ENCODE measurements around the gene JOSD1. TPM values are rescaled to one million over a fixed set of nuclear protein-coding genes. Genes with fewer than 3 reads are reported as not detected.
A peak's percentile ranks its signal among the peaks of the same experiment; 100 is the strongest.

JOSD1 gene
- total RNA-seq, 1 experiment from 2014 or later = 55.3 TPM

DNA sequence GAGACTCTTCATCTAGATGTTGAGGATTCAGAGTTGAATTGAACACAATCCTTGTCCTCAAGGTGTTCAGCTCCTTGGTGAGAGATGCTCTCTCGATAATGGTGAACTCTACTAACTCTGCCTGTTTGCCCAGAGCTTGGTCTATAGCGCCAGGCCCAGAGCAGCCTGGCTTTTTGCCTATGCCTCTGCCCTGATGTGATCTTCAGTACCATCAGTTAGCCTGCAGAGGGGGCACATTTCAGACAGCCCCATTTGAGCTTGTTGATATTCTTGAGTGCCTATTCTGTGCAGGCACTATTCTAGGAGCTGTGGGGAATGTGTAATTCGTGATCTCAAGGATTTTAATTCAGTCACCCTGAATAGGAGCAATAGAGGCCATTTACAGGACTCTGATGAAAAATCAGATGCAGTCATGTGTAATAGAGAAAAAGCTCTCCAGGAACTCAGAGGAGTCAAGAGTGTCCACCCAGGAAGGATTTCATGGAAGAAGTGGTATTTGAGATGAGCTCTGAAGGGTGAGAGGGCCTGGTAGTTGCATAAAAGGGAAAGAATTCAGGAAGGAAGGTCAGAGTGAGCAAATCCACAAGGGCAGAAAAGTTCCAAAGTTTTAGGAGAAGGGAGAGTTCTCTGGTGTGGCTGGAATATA is 24.3 kb upstream of the JOSD1 start:
- H3K27me3 Mint-ChIP-seq (ENCODE audit: insufficient read depth, unreplicated experiment) = no peaks in the 10 kb centered on the region
- H3K27ac Mint-ChIP-seq (ENCODE audit: unreplicated experiment) = no peak overlapping the region
- intact Hi-C loops (cut with micrococcal nuclease; ENCODE audit: unreplicated experiment) = no loop called here
- Histone ChIP-seq H3K9me3 (no peaks in the 10 kb centered on the region), H3K4me1 (no peaks in the 10 kb centered on the region), H3K27me3 (replicated peaks; ENCODE audit: control insufficient read depth, insufficient read depth, low read length) (no peaks in the 10 kb centered on the region), H3K4me3 (ENCODE audit: low read depth, low read length) (no peak overlapping the region), H3K36me3 (ENCODE audit: control insufficient read depth, insufficient read depth, low read length) (peaks cover 11% of the 10 kb centered on the region)
- TF ChIP-seq, protein P1, sequence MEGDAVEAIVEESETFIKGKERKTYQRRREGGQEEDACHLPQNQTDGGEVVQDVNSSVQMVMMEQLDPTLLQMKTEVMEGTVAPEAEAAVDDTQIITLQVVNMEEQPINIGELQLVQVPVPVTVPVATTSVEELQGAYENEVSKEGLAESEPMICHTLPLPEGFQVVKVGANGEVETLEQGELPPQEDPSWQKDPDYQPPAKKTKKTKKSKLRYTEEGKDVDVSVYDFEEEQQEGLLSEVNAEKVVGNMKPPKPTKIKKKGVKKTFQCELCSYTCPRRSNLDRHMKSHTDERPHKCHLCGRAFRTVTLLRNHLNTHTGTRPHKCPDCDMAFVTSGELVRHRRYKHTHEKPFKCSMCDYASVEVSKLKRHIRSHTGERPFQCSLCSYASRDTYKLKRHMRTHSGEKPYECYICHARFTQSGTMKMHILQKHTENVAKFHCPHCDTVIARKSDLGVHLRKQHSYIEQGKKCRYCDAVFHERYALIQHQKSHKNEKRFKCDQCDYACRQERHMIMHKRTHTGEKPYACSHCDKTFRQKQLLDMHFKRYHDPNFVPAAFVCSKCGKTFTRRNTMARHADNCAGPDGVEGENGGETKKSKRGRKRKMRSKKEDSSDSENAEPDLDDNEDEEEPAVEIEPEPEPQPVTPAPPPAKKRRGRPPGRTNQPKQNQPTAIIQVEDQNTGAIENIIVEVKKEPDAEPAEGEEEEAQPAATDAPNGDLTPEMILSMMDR (IDR thresholded peaks at IDR 0.05; ENCODE audit: insufficient read depth in 1 of 2, low read depth in 1 of 2, low read length in 1 of 2, severe bottlenecking in 1 of 2, unreplicated experiment in 1 of 2) = peak; percentile 44 to 49
- DNase-seq = peak in 1 of 2 experiments; percentile 36
- H3K9me3 Mint-ChIP-seq (ENCODE audit: unreplicated experiment) = no peaks in the 10 kb centered on the region
- ChIA-PET POLR2A (interaction anchor here (1.4 kb wide), 1 partner anchor 44 kb away, joined by 4 read pairs; the partner anchor contains the start of gene TOMM22), CTCF (interaction anchor here (1.0 to 2.0 kb wide), 6 partner anchors 9 to 43 kb away, joined by 4 to 10 read pairs (median 7); partner anchors contain the start of genes GTPBP1 and TOMM22)
- no peaks in the 10 kb centered on the region for H3K4me1 Mint-ChIP-seq (ENCODE audit: low read depth, unreplicated experiment)
- H3K36me3 Mint-ChIP-seq (ENCODE audit: insufficient read depth, unreplicated experiment) = peaks cover 38% of the 10 kb centered on the region
- no peak overlapping the region for H3K4me3 Mint-ChIP-seq (ENCODE audit: unreplicated experiment)
- no TSS peak for BruUV-seq (replicated peaks)

- CTCF ChIA-PET = interaction anchor here (1.1 to 2.0 kb wide), 3 partner anchors 9 to 43 kb away, joined by 5 to 10 read pairs (median 7); no protein-coding TSS in a partner anchor
- Histone ChIP-seq H3K27me3 (replicated peaks; ENCODE audit: control insufficient read depth, insufficient read depth, low read length) (no peaks in the 10 kb centered on the region), H3K36me3 (ENCODE audit: control insufficient read depth, insufficient read depth, low read length) (peaks cover 11% of the 10 kb centered on the region), H3K4me3 (ENCODE audit: low read depth, low read length) (no peak overlapping the region), H3K9me3 (no peaks in the 10 kb centered on the region), H3K4me1 (no peaks in the 10 kb centered on the region)
- Mint-ChIP-seq H3K27me3 (ENCODE audit: insufficient read depth, unreplicated experiment) (no peaks in the 10 kb centered on the region), H3K4me1 (ENCODE audit: low read depth, unreplicated experiment) (no peaks in the 10 kb centered on the region), H3K4me3 (ENCODE audit: unreplicated experiment) (no peak overlapping the region), H3K9me3 (ENCODE audit: unreplicated experiment) (no peaks in the 10 kb centered on the region), H3K27ac (ENCODE audit: unreplicated experiment) (no peak overlapping the region), H3K36me3 (ENCODE audit: insufficient read depth, unreplicated experiment) (peaks cover 33% of the 10 kb centered on the region)
- intact Hi-C loops (cut with micrococcal nuclease; ENCODE audit: unreplicated experiment) = no loop called here
- DNase-seq = no peak
- POLR2A ChIA-PET = interaction anchor here (1.4 kb wide), 1 partner anchor 43 kb away, joined by 4 read pairs; the partner anchor contains the start of gene TOMM22
- no TSS peak for BruUV-seq (replicated peaks)
- TF ChIP-seq, protein P1 (IDR thresholded peaks at IDR 0.05; ENCODE audit: insufficient read depth in 1 of 2, low read depth in 1 of 2, low read length in 1 of 2, severe bottlenecking in 1 of 2, unreplicated experiment in 1 of 2) = no peak
Measured at GRCh38 chr22:38724176-38724575, 23.4 kb upstream of the JOSD1 start.

- ChIA-PET CTCF (no interaction called here), POLR2A (no interaction called here)
- no peaks in the 10 kb centered on the region for H3K9me3 Mint-ChIP-seq (ENCODE audit: unreplicated experiment)
- H3K27me3 Mint-ChIP-seq (ENCODE audit: insufficient read depth, unreplicated experiment) = no peaks in the 10 kb centered on the region
- H3K4me1 ChIP-seq = no peaks in the 10 kb centered on the region
- no peak for DNase-seq
- no peaks in the 10 kb centered on the region for H3K27me3 ChIP-seq (replicated peaks; ENCODE audit: control insufficient read depth, insufficient read depth, low read length)
- TF ChIP-seq, protein P1 (IDR thresholded peaks at IDR 0.05; ENCODE audit: insufficient read depth in 1 of 2, low read depth in 1 of 2, low read length in 1 of 2, severe bottlenecking in 1 of 2, unreplicated experiment in 1 of 2) = no peak
- no peaks in the 10 kb centered on the region for H3K9me3 ChIP-seq
- no TSS peak for BruUV-seq (replicated peaks)
- H3K36me3 Mint-ChIP-seq (ENCODE audit: insufficient read depth, unreplicated experiment) = peaks cover 23% of the 10 kb centered on the region
- peak overlapping the region; percentile 4 for H3K27ac Mint-ChIP-seq (ENCODE audit: unreplicated experiment)
- H3K4me3 Mint-ChIP-seq (ENCODE audit: unreplicated experiment) = no peak overlapping the region
- H3K4me1 Mint-ChIP-seq (ENCODE audit: low read depth, unreplicated experiment) = no peaks in the 10 kb centered on the region
- intact Hi-C loops (cut with micrococcal nuclease; ENCODE audit: unreplicated experiment) = no loop called here
- H3K4me3 ChIP-seq (ENCODE audit: low read depth, low read length) = no peak overlapping the region
- H3K36me3 ChIP-seq (ENCODE audit: control insufficient read depth, insufficient read depth, low read length) = peaks cover 8% of the 10 kb centered on the region
Measured at GRCh38 chr22:38721551-38721950, 20.8 kb upstream of the JOSD1 start.
